ENCODE measurements around the gene TNPO3. TPM values are rescaled to one million over a fixed set of nuclear protein-coding genes. Genes with fewer than 3 reads are reported as not detected.

Gene TNPO3
- total RNA-seq, 1 donor from 2014 or later = 52.1 TPM

- DNase-seq (ENCODE audit: low read depth in 2 of 2) = peak in 1 of 2 donors; percentile 15
Measured at GRCh38 chr7:128909625-128910568, 145.0 kb downstream of the TNPO3 start.

- DNase-seq (ENCODE audit: low read depth in 2 of 2) = no peak
Measured at GRCh38 chr7:128908750-128909624, 145.9 kb downstream of the TNPO3 start.

- no peak for DNase-seq (ENCODE audit: low read depth in 2 of 2)
Measured at GRCh38 chr7:128906766-128907559, 147.9 kb downstream of the TNPO3 start.

DNA sequence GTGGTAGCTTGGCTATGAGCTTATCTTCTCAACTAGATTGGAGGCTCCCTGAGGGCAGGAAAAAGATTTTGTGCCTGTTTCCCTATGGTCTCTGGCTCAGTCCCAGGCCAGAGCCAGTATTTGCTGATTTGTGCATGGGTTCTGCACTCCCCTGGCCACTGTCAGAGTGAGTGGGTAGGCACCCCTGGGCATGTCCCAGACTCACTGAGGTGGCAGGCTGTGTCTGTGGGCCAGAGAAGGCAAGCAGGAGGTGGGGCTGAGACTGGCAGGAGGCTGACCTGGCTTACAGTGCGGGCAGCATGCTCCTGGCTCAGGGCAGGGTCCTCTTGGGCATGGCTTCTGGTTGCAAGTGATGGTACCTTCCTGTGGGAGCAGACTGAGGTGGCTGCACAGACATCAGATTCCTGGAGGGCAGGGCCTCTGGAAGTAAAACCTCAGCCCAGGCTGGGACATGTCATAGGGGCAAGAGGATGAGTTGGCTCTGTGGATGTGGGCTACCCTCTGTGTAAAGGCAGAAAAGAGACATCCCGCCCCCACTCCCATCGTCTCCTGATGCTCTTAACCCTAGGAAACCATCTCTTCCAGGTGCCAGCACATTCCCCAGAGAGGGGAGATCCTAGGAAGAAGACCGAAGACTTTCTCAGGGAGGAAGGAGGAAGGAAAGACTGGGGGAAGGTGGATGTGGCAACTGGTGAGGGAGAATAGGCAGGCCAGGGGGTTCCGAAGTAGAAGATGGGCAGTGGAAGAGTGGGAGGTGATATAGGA, 148.7 kb downstream of the TNPO3 start:
- no peak for DNase-seq (ENCODE audit: low read depth in 2 of 2)

DNA sequence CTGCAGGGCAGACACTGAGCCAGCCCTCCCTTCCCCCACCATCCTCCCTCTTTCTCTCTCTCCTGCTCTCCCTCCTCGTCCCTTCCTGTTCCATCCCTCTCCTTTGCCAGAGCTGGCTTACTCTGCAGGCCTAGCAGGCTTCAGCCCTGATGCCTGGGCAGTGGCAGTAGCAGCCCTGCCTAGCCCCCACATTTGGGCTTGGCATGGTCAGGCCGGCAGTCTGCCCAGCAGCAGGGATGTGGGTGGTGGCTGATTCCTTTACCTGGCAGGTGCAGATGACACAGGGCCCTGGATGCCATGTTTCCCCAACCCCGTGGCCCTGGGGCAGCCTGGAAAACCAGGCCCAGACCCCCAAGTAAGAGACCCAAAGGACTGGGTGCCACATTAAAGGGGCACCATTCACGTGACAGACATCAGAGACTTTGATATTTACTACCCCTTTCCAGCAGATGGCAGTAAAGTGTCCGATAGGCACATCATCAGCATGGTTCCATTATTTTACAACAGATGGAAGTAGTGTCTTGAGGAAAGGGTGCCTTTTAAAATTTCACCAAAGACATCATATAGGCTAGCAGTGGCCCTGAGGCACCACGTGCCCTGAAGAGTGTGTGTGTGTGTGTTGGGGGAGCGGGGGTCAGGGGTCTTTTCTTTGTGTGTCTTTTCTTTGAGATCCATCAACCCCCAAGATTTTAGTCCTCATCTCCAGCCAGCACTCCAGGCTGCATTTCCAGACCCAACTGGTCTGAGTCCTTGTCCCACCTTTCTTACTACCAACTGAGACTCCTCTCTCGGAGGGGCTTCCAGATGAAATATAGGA, 150.3 kb downstream of the TNPO3 start:
- peak; percentile 40 to 59 for DNase-seq (ENCODE audit: low read depth in 2 of 2)

Other genes starting within 250 kb of the TNPO3 start
- gene FLNC, start 224.7 kb downstream of the TNPO3 start, total RNA-seq = 130 and 133 TPM in 2 replicates
- gene ATP6V1F, start 192.3 kb downstream of the TNPO3 start, total RNA-seq = 76.4 and 109 TPM in 2 replicates
- not detected in 2 replicates for gene KCP, start 144.4 kb downstream of the TNPO3 start, total RNA-seq
- gene IRF5, start 117.2 kb downstream of the TNPO3 start, total RNA-seq = 0.25 and 0.26 TPM in 2 replicates
- gene TSPAN33, start 89.6 kb upstream of the TNPO3 start, total RNA-seq = under 0.01 and 0.13 TPM in 2 replicates
- gene SMO, start 133.5 kb upstream of the TNPO3 start, total RNA-seq = 2.3 and 8.3 TPM in 2 replicates
- 4.0 and 7.6 TPM in 2 replicates for gene AHCYL2, start 169.9 kb upstream of the TNPO3 start, total RNA-seq